Measurements from ENCODE around the gene TSPAN2.

TSPAN2 gene

GRCh38 chr1:115113766-115114165 lies 24.5 kb upstream of the TSPAN2 start:
- no peak for DNase-seq (ENCODE audit: low spot score)

GRCh38 chr1:115112496-115113375 lies 23.4 kb upstream of the TSPAN2 start:
- DNase-seq (ENCODE audit: low spot score), result no peak

- DNase-seq (ENCODE audit: low spot score), result no peak
Measured at GRCh38 chr1:115107516-115108260, 18.4 kb upstream of the TSPAN2 start.

- DNase-seq (ENCODE audit: low spot score), result no peak
Measured at GRCh38 chr1:115105831-115106230, 16.5 kb upstream of the TSPAN2 start.

- no peak for DNase-seq (ENCODE audit: low spot score)
Measured at GRCh38 chr1:115099693-115100050, 10.4 kb upstream of the TSPAN2 start.

- DNase-seq (ENCODE audit: low spot score), result no peak
Measured at GRCh38 chr1:115098979-115099692, 9.8 kb upstream of the TSPAN2 start.

GRCh38 chr1:115092175-115092574 lies 2.9 kb upstream of the TSPAN2 start:
- no peak for DNase-seq (ENCODE audit: low spot score)

- DNase-seq (ENCODE audit: low spot score), result no peak
Measured at GRCh38 chr1:115091572-115091971, 2.3 kb upstream of the TSPAN2 start.

- DNase-seq (ENCODE audit: low spot score), result no peak
Measured at GRCh38 chr1:115090956-115091355, 1.7 kb upstream of the TSPAN2 start.

- DNase-seq (ENCODE audit: low spot score), result no peak
Measured at GRCh38 chr1:115090540-115090939, 1.2 kb upstream of the TSPAN2 start.

- no peak for DNase-seq (ENCODE audit: low spot score)
Measured at GRCh38 chr1:115090186-115090490, 835 bp upstream of the TSPAN2 start.

GRCh38 chr1:115088871-115089419 lies 358 bp downstream of the TSPAN2 start:
- DNase-seq (ENCODE audit: low spot score), result no peak

- DNase-seq (ENCODE audit: low spot score), result no peak
Measured at GRCh38 chr1:115088115-115088778, 1.1 kb downstream of the TSPAN2 start.

- no peak for DNase-seq (ENCODE audit: low spot score)
Measured at GRCh38 chr1:115086176-115086830, 3.0 kb downstream of the TSPAN2 start.

- DNase-seq (ENCODE audit: low spot score), result no peak
Measured at GRCh38 chr1:115084902-115085511, 4.3 kb downstream of the TSPAN2 start.

GRCh38 chr1:115082949-115083348 lies 6.4 kb downstream of the TSPAN2 start:
- DNase-seq (ENCODE audit: low spot score), result no peak

- DNase-seq (ENCODE audit: low spot score), result no peak
Measured at GRCh38 chr1:115078708-115079107, 10.6 kb downstream of the TSPAN2 start.

GRCh38 chr1:115077984-115078330 lies 11.3 kb downstream of the TSPAN2 start:
- DNase-seq (ENCODE audit: low spot score), result no peak

GRCh38 chr1:115077286-115077983 lies 11.9 kb downstream of the TSPAN2 start:
- no peak for DNase-seq (ENCODE audit: low spot score)

GRCh38 chr1:115076384-115076915 lies 12.9 kb downstream of the TSPAN2 start:
- no peak for DNase-seq (ENCODE audit: low spot score)

Measured in RKO (cell line).